Measurements from ENCODE around the gene LDLRAD3. TPM values are rescaled to one million over a fixed set of nuclear protein-coding genes. Genes with fewer than 3 reads are reported as not detected.

LDLRAD3 gene
- total RNA-seq, 1 experiment from 2014 or later, result 12.1 TPM

GRCh38 chr11:36195496-36196354 is 251.9 kb downstream of the LDLRAD3 start:
- Histone ChIP-seq H3K27me3 (ENCODE audit: insufficient read depth, low read length) (no peaks in the 10 kb centered on the region), H3K9me3 (ENCODE audit: control insufficient read depth, low read depth, low read length) (no peaks in the 10 kb centered on the region), H3K56ac (ENCODE audit: insufficient read length, low read depth, low read length) (no peak overlapping the region), H3K4ac (ENCODE audit: low read depth, low read length) (no peak overlapping the region), H2BK5ac (ENCODE audit: insufficient read length, low read length) (no peak overlapping the region), H3K27ac (ENCODE audit: insufficient read length, low read depth, low read length) (no peak overlapping the region), H4K8ac (replicated peaks; ENCODE audit: insufficient read length, low read depth, low read length) (no peak overlapping the region), H3K9ac (ENCODE audit: extremely low read depth, insufficient read length, low read length) (no peak overlapping the region), H2BK20ac (ENCODE audit: low read depth, low read length, poor library complexity, severe bottlenecking) (no peak overlapping the region), H4K91ac (ENCODE audit: insufficient read length, low read depth, low read length) (no peak overlapping the region), H2AK5ac (ENCODE audit: insufficient read length, low read length) (no peak overlapping the region), H2BK15ac (ENCODE audit: low read depth, low read length) (no peak overlapping the region), H3K14ac (ENCODE audit: insufficient read depth, low read length) (no peak overlapping the region), H3K4me1 (ENCODE audit: insufficient read depth, low read length) (peaks cover 9% of the 10 kb centered on the region; the same call in 1 of the 2 replicates), H3K4me2 (ENCODE audit: insufficient read depth, insufficient read length, low read length) (no peak overlapping the region), H2BK120ac (ENCODE audit: low read depth, low read length, poor library complexity, severe bottlenecking) (no peak overlapping the region), H2AFZ (ENCODE audit: low read length) (no peak overlapping the region), H4K20me1 (ENCODE audit: control insufficient read depth, insufficient read depth, insufficient read length) (no peaks in the 10 kb centered on the region), H2BK12ac (ENCODE audit: insufficient read length, low read depth, low read length) (no peak overlapping the region), H3K23me2 (ENCODE audit: insufficient read length, low read depth, low read length, poor library complexity, severe bottlenecking) (no peaks in the 10 kb centered on the region), H3K79me1 (ENCODE audit: insufficient read depth, low read depth, low read length, poor library complexity, severe bottlenecking) (no peaks in the 10 kb centered on the region), H4K5ac (ENCODE audit: insufficient read length, low read depth, low read length) (no peak overlapping the region), H3K23ac (ENCODE audit: insufficient read length, low read depth, low read length) (no peak overlapping the region), H3T11ph (ENCODE audit: low read length) (no peak overlapping the region), H3K79me2 (ENCODE audit: insufficient read depth, low read length) (no peaks in the 10 kb centered on the region), H3K18ac (ENCODE audit: insufficient read length, low read depth, low read length) (no peak overlapping the region)
- H3K4me3 Mint-ChIP-seq, result no peak overlapping the region
- WGBS (ENCODE audit: extremely low coverage, insufficient read length, low lambda C conversion rate), result no CpG with 5 or more reads among the region's 5 CpGs
- H3K36me3 Mint-ChIP-seq (ENCODE audit: insufficient read depth in 1 of 3, low read depth in 3 of 3), result peaks cover 3 to 4% (median 4%) of the 10 kb centered on the region in 3 experiments; a peak in 5 of 7 replicates
- peaks cover 28 to 29% of the 10 kb centered on the region in 2 experiments for H3K4me1 Mint-ChIP-seq
- peak overlapping the region in 1 of 3 experiments; percentile 67; a peak in 3 of 7 replicates for H3K27ac Mint-ChIP-seq
- no peak for TF ChIP-seq CTCF (conservative IDR thresholded peaks at IDR 0.05)
- H3K9me3 Mint-ChIP-seq, result no peaks in the 10 kb centered on the region
- DNase-seq, result no peak
- no peaks in the 10 kb centered on the region for H3K27me3 Mint-ChIP-seq (ENCODE audit: low read depth)
